ENCODE measurements around the gene PDGFD.

GRCh38 chr11:104161751-104162450 lies 2.0 kb downstream of the PDGFD start:
- no peak for TF ChIP-seq EZH2 (IDR thresholded peaks at IDR 0.05; ENCODE audit: borderline replicate concordance, insufficient read depth, low read length, poor library complexity, severe bottlenecking)
- TF ChIP-seq, protein P1, sequence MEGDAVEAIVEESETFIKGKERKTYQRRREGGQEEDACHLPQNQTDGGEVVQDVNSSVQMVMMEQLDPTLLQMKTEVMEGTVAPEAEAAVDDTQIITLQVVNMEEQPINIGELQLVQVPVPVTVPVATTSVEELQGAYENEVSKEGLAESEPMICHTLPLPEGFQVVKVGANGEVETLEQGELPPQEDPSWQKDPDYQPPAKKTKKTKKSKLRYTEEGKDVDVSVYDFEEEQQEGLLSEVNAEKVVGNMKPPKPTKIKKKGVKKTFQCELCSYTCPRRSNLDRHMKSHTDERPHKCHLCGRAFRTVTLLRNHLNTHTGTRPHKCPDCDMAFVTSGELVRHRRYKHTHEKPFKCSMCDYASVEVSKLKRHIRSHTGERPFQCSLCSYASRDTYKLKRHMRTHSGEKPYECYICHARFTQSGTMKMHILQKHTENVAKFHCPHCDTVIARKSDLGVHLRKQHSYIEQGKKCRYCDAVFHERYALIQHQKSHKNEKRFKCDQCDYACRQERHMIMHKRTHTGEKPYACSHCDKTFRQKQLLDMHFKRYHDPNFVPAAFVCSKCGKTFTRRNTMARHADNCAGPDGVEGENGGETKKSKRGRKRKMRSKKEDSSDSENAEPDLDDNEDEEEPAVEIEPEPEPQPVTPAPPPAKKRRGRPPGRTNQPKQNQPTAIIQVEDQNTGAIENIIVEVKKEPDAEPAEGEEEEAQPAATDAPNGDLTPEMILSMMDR (IDR thresholded peaks at IDR 0.05; ENCODE audit: poor library complexity, severe bottlenecking): no peak
- TF ChIP-seq TAF1 (IDR thresholded peaks at IDR 0.05; ENCODE audit: low read depth): no peak

All from neural cell (in vitro differentiated cells).